Stomach (tissue), 9 donors: ENCODE results near the gene CDH22. TPM values are rescaled to one million over a fixed set of nuclear protein-coding genes. Genes with fewer than 3 reads are reported as not detected.

Source experiments
- DNase-seq, 2 donors: peaks; one replicate each; pipeline versions ENCODE4 v3.0.0 to v3.0.0-alpha.2; 2013 to 2019
- H3K27ac ChIP-seq, 5 donors: fragments of 200-600 bp in 4 of 5; sonication (generic) in 4 of 5; one replicate each; pipeline ENCODE4 v1.5.1; 2013 to 2019; ENCODE audit warnings: mild to moderate bottlenecking in 1 of 5, moderate library complexity in 1 of 5
- H3K27me3 ChIP-seq, 3 donors: fragments of 200-600 bp; sonication (generic); one replicate each; pipeline ENCODE4 v1.5.1; 2017 to 2019; ENCODE audit warnings: mixed run types in 1 of 3
- H3K36me3 ChIP-seq, 4 donors: fragments of 200-600 bp; sonication (generic); 1 replicate in 3 of 4; 2 replicates in 1 of 4; pipeline ENCODE4 v1.5.1; 2016 to 2019
- H3K4me1 ChIP-seq, 4 donors: fragments of 200-600 bp; sonication (generic); one replicate each; pipeline ENCODE4 v1.5.1; 2016 to 2019
- H3K4me3 ChIP-seq, 4 donors: fragments of 200-600 bp; sonication (generic) in 3 of 4; one replicate each; pipeline ENCODE4 v1.5.1; 2016 to 2019; ENCODE audit warnings: mild to moderate bottlenecking in 1 of 4
- H3K9me3 ChIP-seq, 4 donors: fragments of 200-600 bp; sonication (generic); one replicate each; pipeline ENCODE4 v1.5.1; 2016 to 2019
- EP300 ChIP-seq: sonication (generic); formaldehyde crosslinking; IDR thresholded peaks from one replicate; pipeline ENCODE4 v1.6.1; 2017; ENCODE audit warnings: antibody characterized with exemption
- POLR2A ChIP-seq, 4 donors: fragments of 450-650 bp; IDR thresholded peaks; one replicate each; pipeline ENCODE4 v1.6.1; 2016; ENCODE audit warnings: antibody characterized with exemption in 4 of 4, control low read depth in 2 of 4, mild to moderate bottlenecking in 1 of 4, moderate library complexity in 1 of 4
- POLR2AphosphoS5 ChIP-seq, 3 donors: sonication (generic); formaldehyde crosslinking; IDR thresholded peaks; one replicate each; pipeline ENCODE4 v1.6.1; 2016; ENCODE audit warnings: antibody characterized with exemption in 3 of 3
- WGBS, 5 donors: extraction: QIAGEN DNeasy Blood & Tissue Kit in 3 of 5; methylation state at CpG; one replicate each; pipeline versions ENCODE4 v1.1.5 to v1.1.7; 2013 to 2018; 5-methylcytosine and 5-hydroxymethylcytosine counted together
- intact Hi-C: fragments of 100-400 bp; cut with DNase I; formaldehyde crosslinking; loops from one replicate; pipeline ENCODE4 v1.15.1; 2023; ENCODE audit warnings: low total_unique reads
- polyA plus RNA-seq, 3 donors: library from polyadenylated mRNA; stranded (reverse); fragments of 200-250 nt; gene quantifications; one replicate each; pipeline ENCODE4 v1.2.3, GENCODE V29; 2013
- total RNA-seq, 5 donors: library from RNA; depleted of rRNA; stranded (reverse); fragments of >200 nt; gene quantifications; one replicate each; pipeline versions ENCODE4 v1.1.0 to v1.2.3, GENCODE V29; 2014 to 2016
- TF ChIP-seq, protein P1 (sequence below), 7 experiments: fragments of 450-650 bp in 4 of 7; fragments of 200-600 bp in 3 of 7; sonication (generic) in 3 of 7; IDR thresholded peaks; one replicate each; pipeline ENCODE4 v1.5.1; 2016 to 2019; ENCODE audit warnings: antibody characterized with exemption in 7 of 7, control low read depth in 2 of 7, mild to moderate bottlenecking in 1 of 7
- donor health status: healthy with polysubstance abuse.
- donor health status: Bipolar disorder and iron deficiency.
- donor health status: healthy.

The CDH22 gene
- total and polyA plus RNA-seq, 8 donors = 0.18 to 0.60 (median 0.19) TPM; not detected in 5

DNA sequence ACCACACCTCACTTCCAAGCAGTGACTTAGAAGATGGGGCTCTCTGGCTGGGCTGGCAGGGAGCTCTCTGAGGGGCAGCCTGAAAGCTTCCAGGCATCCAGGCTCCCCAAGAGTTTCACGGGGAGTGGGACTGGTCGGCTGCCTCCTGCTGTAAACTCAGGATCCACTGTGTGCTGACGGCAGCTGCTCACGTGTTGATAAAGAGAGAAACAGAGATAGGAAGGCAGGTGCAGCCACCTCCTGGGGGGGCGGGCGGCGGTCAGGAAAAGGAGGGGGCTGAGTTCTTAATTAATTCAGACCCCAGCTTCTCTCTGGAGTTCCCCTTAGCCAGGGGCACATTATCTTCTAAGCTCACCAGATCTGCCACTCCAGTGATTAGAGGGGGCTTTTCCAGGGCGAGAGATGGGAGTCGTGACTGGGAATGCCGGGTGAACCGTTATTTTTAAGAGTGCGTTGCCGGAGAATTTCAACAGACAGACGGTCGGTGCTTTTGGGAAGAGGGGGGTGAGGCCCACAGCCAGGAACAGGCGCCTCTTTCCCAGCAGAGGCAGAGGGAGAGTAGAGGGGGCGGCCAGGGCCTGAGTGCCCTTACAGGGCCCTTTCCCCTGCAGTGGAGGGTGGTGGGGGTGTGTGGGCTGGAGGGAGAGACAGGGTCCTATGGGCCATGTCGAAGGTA, 119.3 kb downstream of the CDH22 start:
- intact Hi-C loops = no loop called here
- Histone ChIP-seq H3K36me3 (no peaks in the 10 kb centered on the region), H3K4me3 (no peak overlapping the region), H3K27me3 (peaks cover 0 to 74% (median 0%) of the 10 kb centered on the region in 3 donors), H3K4me1 (no peaks in the 10 kb centered on the region), H3K27ac (no peak overlapping the region), H3K9me3 (peaks cover 0 to 5% (median 0%) of the 10 kb centered on the region in 4 donors)
- 21 to 30% (median 27%) methylated on average over 18 of the region's 18 CpGs for WGBS, 5 donors
- no peak for DNase-seq
- no peak for TF ChIP-seq POLR2A (IDR thresholded peaks at IDR 0.05)
- TF ChIP-seq EP300 = no peak
- TF ChIP-seq, protein P1, sequence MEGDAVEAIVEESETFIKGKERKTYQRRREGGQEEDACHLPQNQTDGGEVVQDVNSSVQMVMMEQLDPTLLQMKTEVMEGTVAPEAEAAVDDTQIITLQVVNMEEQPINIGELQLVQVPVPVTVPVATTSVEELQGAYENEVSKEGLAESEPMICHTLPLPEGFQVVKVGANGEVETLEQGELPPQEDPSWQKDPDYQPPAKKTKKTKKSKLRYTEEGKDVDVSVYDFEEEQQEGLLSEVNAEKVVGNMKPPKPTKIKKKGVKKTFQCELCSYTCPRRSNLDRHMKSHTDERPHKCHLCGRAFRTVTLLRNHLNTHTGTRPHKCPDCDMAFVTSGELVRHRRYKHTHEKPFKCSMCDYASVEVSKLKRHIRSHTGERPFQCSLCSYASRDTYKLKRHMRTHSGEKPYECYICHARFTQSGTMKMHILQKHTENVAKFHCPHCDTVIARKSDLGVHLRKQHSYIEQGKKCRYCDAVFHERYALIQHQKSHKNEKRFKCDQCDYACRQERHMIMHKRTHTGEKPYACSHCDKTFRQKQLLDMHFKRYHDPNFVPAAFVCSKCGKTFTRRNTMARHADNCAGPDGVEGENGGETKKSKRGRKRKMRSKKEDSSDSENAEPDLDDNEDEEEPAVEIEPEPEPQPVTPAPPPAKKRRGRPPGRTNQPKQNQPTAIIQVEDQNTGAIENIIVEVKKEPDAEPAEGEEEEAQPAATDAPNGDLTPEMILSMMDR (IDR thresholded peaks at IDR 0.05) = no peak
- TF ChIP-seq POLR2AphosphoS5 (IDR thresholded peaks at IDR 0.05) = no peak

DNA sequence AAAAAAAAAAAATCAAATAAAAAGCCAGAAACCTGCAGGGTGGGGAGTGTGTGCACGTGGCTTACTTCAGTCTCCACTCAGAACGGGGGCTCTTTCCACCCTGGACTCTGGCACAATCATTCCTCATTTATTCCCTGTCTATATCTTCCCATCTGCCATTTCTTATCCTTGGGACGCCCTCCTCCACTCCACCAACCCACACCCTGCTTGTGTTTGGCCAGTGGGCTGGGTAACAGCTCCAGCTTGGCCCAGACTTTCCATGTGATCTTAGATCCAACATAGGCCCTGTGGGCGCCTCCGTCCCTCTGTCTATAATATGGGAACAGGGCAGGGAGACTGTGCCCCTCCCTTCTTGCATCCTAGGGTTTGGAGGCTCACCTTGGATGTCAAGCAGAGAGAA, 122.1 kb downstream of the CDH22 start:
- H3K27me3 ChIP-seq = peaks cover 0 to 75% (median 8%) of the 10 kb centered on the region in 3 donors
- H3K36me3 ChIP-seq = no peaks in the 10 kb centered on the region
- intact Hi-C loops = no loop called here
- WGBS, 5 donors = 66 to 79% (median 71%) methylated on average over 5 of the region's 5 CpGs
- no peak overlapping the region for H3K4me3 ChIP-seq
- H3K27ac ChIP-seq = no peak overlapping the region
- no peak for DNase-seq
- TF ChIP-seq, protein P1 (IDR thresholded peaks at IDR 0.05) = no peak
- no peak for TF ChIP-seq POLR2AphosphoS5 (IDR thresholded peaks at IDR 0.05)
- TF ChIP-seq POLR2A (IDR thresholded peaks at IDR 0.05) = no peak
- no peak for TF ChIP-seq EP300
- H3K4me1 ChIP-seq = no peaks in the 10 kb centered on the region
- H3K9me3 ChIP-seq = peaks cover 0 to 1% (median 0%) of the 10 kb centered on the region in 4 donors

DNA sequence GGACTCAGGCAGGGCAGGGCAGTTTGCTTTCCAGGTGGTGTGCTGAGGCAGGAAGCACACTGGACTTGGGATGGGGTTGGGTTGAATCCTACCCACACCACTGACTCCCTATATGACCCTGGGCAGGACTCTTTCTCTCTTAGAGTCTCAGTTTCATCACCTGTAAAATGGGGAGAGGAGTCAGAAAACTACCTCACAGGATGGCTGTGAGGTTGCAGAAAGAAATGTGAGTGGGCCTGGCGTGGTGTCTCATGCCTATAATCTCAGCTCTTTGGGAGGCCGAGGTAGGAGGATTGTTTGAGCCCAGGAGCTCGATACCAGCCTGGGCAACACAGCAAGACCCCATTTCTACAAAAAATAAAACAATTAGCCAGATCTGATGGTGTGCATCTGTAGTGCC, 122.9 kb downstream of the CDH22 start:
- Histone ChIP-seq H3K4me1 (no peaks in the 10 kb centered on the region), H3K27me3 (peaks cover 0 to 75% (median 8%) of the 10 kb centered on the region in 3 donors), H3K9me3 (no peaks in the 10 kb centered on the region), H3K36me3 (no peaks in the 10 kb centered on the region), H3K4me3 (no peak overlapping the region), H3K27ac (no peak overlapping the region)
- WGBS, 5 donors = 71 to 86% (median 81%) methylated on average over 3 of the region's 3 CpGs
- intact Hi-C loops = no loop called here
- DNase-seq = no peak
- TF ChIP-seq POLR2A (IDR thresholded peaks at IDR 0.05) (no peak), EP300 (no peak), POLR2AphosphoS5 (IDR thresholded peaks at IDR 0.05) (no peak)
- TF ChIP-seq, protein P1 (IDR thresholded peaks at IDR 0.05) = no peak

DNA sequence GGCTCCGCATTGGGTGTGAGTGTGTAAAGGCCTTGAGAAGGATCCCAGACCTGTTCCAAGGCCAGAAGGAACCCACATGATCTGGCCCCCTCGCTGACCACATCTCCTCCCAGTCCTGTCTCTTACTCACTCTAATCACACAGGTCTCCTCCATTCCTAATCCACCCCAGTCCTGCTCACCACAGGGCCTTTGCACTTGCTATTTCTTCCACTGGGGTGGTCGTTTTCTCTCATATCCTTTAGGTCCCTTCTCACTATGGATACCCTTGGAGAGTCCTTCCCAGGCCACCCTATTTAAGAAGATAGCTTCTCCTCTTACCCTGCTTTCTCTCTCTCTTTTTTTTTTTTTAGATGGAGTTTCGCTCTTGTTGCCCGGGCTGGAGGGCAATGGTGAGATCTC, 124.5 kb downstream of the CDH22 start:
- no peak overlapping the region for H3K27ac ChIP-seq
- WGBS, 5 donors = 71 to 81% (median 80%) methylated on average over 5 of the region's 5 CpGs

More for the DNA sequence above, 124.5 kb downstream of the CDH22 start:
- H3K36me3 ChIP-seq = no peaks in the 10 kb centered on the region
- TF ChIP-seq, protein P1 (IDR thresholded peaks at IDR 0.05) = no peak
- TF ChIP-seq POLR2A (IDR thresholded peaks at IDR 0.05) = no peak
- no peak for TF ChIP-seq POLR2AphosphoS5 (IDR thresholded peaks at IDR 0.05)
- TF ChIP-seq EP300 = no peak
- intact Hi-C loops = no loop called here
- no peak overlapping the region for H3K4me3 ChIP-seq
- H3K27me3 ChIP-seq = peaks cover 0 to 73% (median 14%) of the 10 kb centered on the region in 3 donors
- no peak for DNase-seq
- H3K9me3 ChIP-seq = no peaks in the 10 kb centered on the region
- no peaks in the 10 kb centered on the region for H3K4me1 ChIP-seq
